Suppressor macrophage treated with lipopolysaccharide for 4 hours (primary cell): ENCODE data around the gene NHLRC1.
A peak's percentile ranks its signal among the peaks of the same experiment; 100 is the strongest.

Experiments used
- DNase-seq: peaks from one replicate; pipeline ENCODE4 v3.0.0-alpha.2; 2020

Gene NHLRC1

DNA sequence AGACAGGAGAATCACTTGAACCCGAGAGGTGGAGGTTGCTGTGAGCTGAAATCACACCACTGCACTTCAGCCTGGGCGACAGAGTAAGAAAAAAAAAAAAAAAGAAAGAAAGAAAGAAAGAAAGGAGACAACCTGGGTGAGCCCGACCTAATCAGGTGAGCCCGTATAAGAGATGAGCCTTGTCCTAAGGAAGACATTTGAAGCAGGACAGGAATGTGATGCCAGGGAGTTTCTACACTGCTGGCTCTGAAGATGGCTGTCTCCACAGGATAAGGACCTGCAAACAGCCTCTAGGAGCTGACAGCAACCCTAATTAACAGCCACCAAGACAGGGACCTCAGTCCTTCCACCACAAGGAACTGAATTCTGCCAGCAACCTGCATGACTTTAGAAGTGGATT lies 41.9 kb downstream of the NHLRC1 start:
- DNase-seq, result no peak

DNA sequence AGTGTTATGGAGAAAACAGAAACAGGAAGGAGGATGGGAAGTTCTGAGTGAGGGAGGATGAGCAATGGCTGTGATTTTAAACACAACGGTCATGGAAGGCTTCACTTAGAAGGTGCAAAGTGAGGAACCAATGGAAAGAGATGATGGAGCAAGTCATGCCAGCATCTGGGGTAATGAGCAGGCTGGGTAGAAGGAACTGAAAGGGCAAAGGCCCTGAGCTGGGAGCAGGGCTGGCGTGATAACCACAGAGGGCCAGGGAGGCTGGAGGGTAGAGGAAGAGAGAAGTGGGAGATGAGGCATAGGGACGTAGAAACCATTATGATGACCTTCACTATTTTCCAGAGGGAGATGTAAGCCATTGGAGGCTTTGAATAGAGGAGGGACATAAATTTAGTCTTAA lies 43.6 kb downstream of the NHLRC1 start:
- peak; percentile 72 for DNase-seq

DNA sequence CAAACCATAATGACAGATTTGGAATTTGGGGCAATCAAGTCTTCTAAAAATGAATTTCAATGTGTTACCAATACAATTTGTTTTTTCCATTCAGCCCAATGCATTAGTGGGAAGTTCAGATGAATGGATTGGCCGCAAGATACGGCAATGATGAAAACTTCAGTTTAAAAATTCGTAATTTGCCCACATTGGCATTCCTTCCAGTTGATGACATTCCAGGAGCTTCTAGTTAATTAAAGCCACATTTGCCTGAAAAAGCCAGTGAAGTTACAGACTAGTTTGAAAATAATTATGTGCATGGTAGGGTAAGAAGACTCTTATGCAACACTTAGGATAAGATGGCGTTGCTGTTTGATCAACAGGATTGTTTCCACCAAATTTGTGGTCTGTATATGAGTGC lies 46.2 kb downstream of the NHLRC1 start:
- no peak for DNase-seq

DNA sequence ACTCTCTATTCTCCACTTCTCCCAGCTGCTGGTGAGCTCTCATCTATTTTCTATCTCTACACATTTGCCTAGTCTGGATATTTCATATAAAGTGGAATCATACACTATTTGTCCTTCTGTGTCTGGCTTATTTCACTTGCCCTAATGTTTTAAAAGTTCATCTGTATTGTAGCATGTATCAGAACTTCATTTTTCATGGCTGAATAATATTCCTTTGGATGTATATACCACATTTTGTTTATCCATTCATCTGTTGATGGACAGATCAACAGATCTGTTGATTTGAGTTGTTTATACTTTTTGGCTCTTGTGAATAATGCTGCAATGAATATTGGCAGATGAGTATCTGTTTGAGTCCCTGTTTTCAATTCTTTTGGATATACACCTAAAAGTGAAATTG lies 49.6 kb downstream of the NHLRC1 start:
- no peak for DNase-seq

DNA sequence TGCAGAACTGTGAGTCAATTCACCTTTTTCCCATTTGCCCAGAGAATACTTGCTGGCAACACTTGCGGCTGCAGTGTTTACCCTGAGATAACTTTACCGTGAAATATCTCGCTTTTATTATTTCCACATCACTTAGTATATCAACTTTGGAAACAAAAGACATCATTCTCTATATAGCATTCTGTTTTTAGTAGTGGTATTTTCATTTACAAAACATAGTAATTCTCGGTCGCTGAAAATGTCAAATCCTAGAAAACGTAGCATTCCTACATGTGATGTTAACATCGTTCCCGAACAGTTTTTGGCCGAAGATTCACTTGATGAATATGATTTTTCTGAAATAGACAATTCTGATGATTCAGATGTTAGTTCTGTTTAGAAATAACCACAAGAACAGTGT lies 52.0 kb downstream of the NHLRC1 start:
- no peak for DNase-seq
